H9 (cell line): Measurements from ENCODE around the gene EEF2K. TPM values are rescaled to one million over a fixed set of nuclear protein-coding genes. Genes with fewer than 3 reads are reported as not detected.

ENCODE experiments used
- DNase-seq: peaks from one replicate; pipeline ENCODE4 v3.0.0-alpha.2; 2017
- H2AFZ ChIP-seq: one replicate; pipeline ENCODE4 v1.6.1; 2013; ENCODE audit warnings: mild to moderate bottlenecking, low read length, control low read depth, moderate library complexity
- H2AK5ac ChIP-seq: 2 replicates; pipeline ENCODE4 v1.6.1; 2013; ENCODE audit warnings: low read length, control low read depth, mixed read lengths; ENCODE audit not compliant: insufficient read length
- H2BK120ac ChIP-seq: one replicate; pipeline ENCODE4 v1.6.1; 2013; ENCODE audit warnings: low read depth, mild to moderate bottlenecking, low read length, control low read depth, inconsistent platforms; ENCODE audit not compliant: poor library complexity, severe bottlenecking
- H2BK12ac ChIP-seq: 2 replicates; pipeline ENCODE4 v1.6.1; 2013; ENCODE audit warnings: low read length, control low read depth, mixed read lengths, low read depth; ENCODE audit not compliant: insufficient read length
- H2BK15ac ChIP-seq: 2 replicates; pipeline ENCODE4 v1.6.1; 2013; ENCODE audit warnings: low read depth, low read length, control low read depth
- H2BK20ac ChIP-seq: one replicate; pipeline ENCODE4 v1.6.1; 2013; ENCODE audit warnings: low read depth, mild to moderate bottlenecking, low read length, control low read depth, inconsistent platforms; ENCODE audit not compliant: poor library complexity, severe bottlenecking
- H2BK5ac ChIP-seq: 2 replicates; pipeline ENCODE4 v1.6.1; 2013; ENCODE audit warnings: low read length, control low read depth, mixed read lengths; ENCODE audit not compliant: insufficient read length
- H3K14ac ChIP-seq: 2 replicates; pipeline ENCODE4 v1.6.1; 2013; ENCODE audit warnings: low read length, control low read depth; ENCODE audit not compliant: insufficient read depth
- H3K18ac ChIP-seq: 2 replicates; pipeline ENCODE4 v1.6.1; 2013; ENCODE audit warnings: low read depth, mild to moderate bottlenecking, mixed read lengths, low read length, control low read depth; ENCODE audit not compliant: insufficient read length
- H3K23ac ChIP-seq: 2 replicates; pipeline ENCODE4 v1.6.1; 2013; ENCODE audit warnings: low read length, control low read depth, mixed read lengths, low read depth; ENCODE audit not compliant: insufficient read length
- H3K23me2 ChIP-seq: 2 replicates; pipeline ENCODE4 v1.6.1; 2013; ENCODE audit warnings: low read depth, mild to moderate bottlenecking, mixed read lengths, low read length, control low read depth; ENCODE audit not compliant: insufficient read length, poor library complexity, severe bottlenecking
- H3K27ac ChIP-seq: 2 replicates; pipeline ENCODE4 v1.5.1; 2013; ENCODE audit warnings: low read length, control low read depth, mixed read lengths, low read depth; ENCODE audit not compliant: insufficient read length
- H3K27me3 ChIP-seq: 2 replicates; pipeline ENCODE4 v1.6.1; 2013; ENCODE audit warnings: low read length, control low read depth, inconsistent platforms; ENCODE audit not compliant: insufficient read depth
- H3K4ac ChIP-seq: 2 replicates; pipeline ENCODE4 v1.6.1; 2013; ENCODE audit warnings: low read depth, mild to moderate bottlenecking, control low read depth, inconsistent platforms, low read length, moderate library complexity
- H3K4me1 ChIP-seq: 2 replicates; pipeline ENCODE4 v1.6.1; 2013; ENCODE audit warnings: low read length, control low read depth, inconsistent platforms; ENCODE audit not compliant: insufficient read depth
- H3K4me2 ChIP-seq: 2 replicates; pipeline ENCODE4 v1.6.1; 2013; ENCODE audit warnings: low read length, control low read depth, mixed read lengths; ENCODE audit not compliant: insufficient read length, insufficient read depth
- H3K56ac ChIP-seq: 2 replicates; pipeline ENCODE4 v1.6.1; 2013; ENCODE audit warnings: low read depth, mild to moderate bottlenecking, mixed read lengths, low read length, control low read depth; ENCODE audit not compliant: insufficient read length
- H3K79me1 ChIP-seq: 2 replicates; pipeline ENCODE4 v1.6.1; 2013; ENCODE audit warnings: low read depth, mild to moderate bottlenecking, moderate library complexity, low read length, control low read depth, inconsistent platforms; ENCODE audit not compliant: insufficient read depth, poor library complexity, severe bottlenecking
- H3K79me2 ChIP-seq: 2 replicates; pipeline ENCODE4 v1.6.1; 2013; ENCODE audit warnings: low read length, control low read depth, inconsistent platforms; ENCODE audit not compliant: insufficient read depth
- H3K9ac ChIP-seq: 2 replicates; pipeline ENCODE4 v1.6.1; 2013; ENCODE audit warnings: low read length, control low read depth, mixed read lengths; ENCODE audit not compliant: insufficient read length; ENCODE audit errors: extremely low read depth
- H3K9me3 ChIP-seq: one replicate; pipeline ENCODE4 v1.6.1; 2013; ENCODE audit warnings: low read depth, low read length, inconsistent platforms; ENCODE audit not compliant: control insufficient read depth
- H3T11ph ChIP-seq: one replicate; pipeline ENCODE4 v1.6.1; 2013; ENCODE audit warnings: mild to moderate bottlenecking, low read length, control low read depth, inconsistent platforms
- H4K20me1 ChIP-seq: one replicate; pipeline ENCODE4 v1.6.1; 2013; ENCODE audit not compliant: control insufficient read depth, insufficient read length, insufficient read depth
- H4K5ac ChIP-seq: 2 replicates; pipeline ENCODE4 v1.6.1; 2013; ENCODE audit warnings: low read depth, mild to moderate bottlenecking, mixed read lengths, low read length, control low read depth; ENCODE audit not compliant: insufficient read length
- H4K8ac ChIP-seq: replicated peaks from 2 replicates; pipeline ENCODE4 v1.6.1; 2013; ENCODE audit warnings: low read length, control low read depth, mixed read lengths, low read depth; ENCODE audit not compliant: insufficient read length
- H4K91ac ChIP-seq: 2 replicates; pipeline ENCODE4 v1.6.1; 2013; ENCODE audit warnings: low read depth, mild to moderate bottlenecking, moderate library complexity, mixed read lengths, low read length, control low read depth; ENCODE audit not compliant: insufficient read length
- H3K27ac Mint-ChIP-seq, 3 experiments: 2 replicates in 2 of 3; 3 replicates in 1 of 3; pipeline ENCODE4 v1.8.0; 2020 to 2021; ENCODE audit warnings: mixed read lengths in 3 of 3, mild to moderate bottlenecking in 1 of 3, moderate library complexity in 1 of 3
- H3K27me3 Mint-ChIP-seq: 2 replicates; pipeline ENCODE4 v1.8.0; 2021; ENCODE audit warnings: low read depth, mild to moderate bottlenecking, moderate library complexity, mixed read lengths
- H3K36me3 Mint-ChIP-seq, 3 experiments: 2 replicates in 2 of 3; 3 replicates in 1 of 3; pipeline ENCODE4 v1.8.0; 2020 to 2021; ENCODE audit warnings: low read depth in 3 of 3, mixed read lengths in 3 of 3; ENCODE audit not compliant: insufficient read depth in 1 of 3
- H3K4me1 Mint-ChIP-seq, 2 experiments: 2 replicates each; pipeline ENCODE4 v1.8.0; 2020; ENCODE audit warnings: mixed read lengths in 2 of 2
- H3K4me3 Mint-ChIP-seq, 2 experiments: 2 replicates in 1 of 2; 3 replicates in 1 of 2; pipeline ENCODE4 v1.8.0; 2020 to 2021; ENCODE audit warnings: mild to moderate bottlenecking in 2 of 2, mixed read lengths in 2 of 2, moderate library complexity in 1 of 2
- H3K9me3 Mint-ChIP-seq, 2 experiments: 2 replicates in 1 of 2; 3 replicates in 1 of 2; pipeline ENCODE4 v1.8.0; 2020; ENCODE audit warnings: mild to moderate bottlenecking in 2 of 2, mixed read lengths in 2 of 2, moderate library complexity in 1 of 2
- CTCF ChIP-seq: fragments of 200-600 bp; sonication (generic); conservative IDR thresholded peaks from 3 replicates; pipeline ENCODE4 v1.8.0; 2021; ENCODE audit warnings: antibody characterized with exemption, mild to moderate bottlenecking
- WGBS: extraction: QIAGEN DNeasy Blood & Tissue Kit; methylation state at CpG from one replicate; pipeline ENCODE4 v1.1.7; 2013; ENCODE audit warnings: missing lambda C conversion rate, low lambda C conversion rate, mixed read lengths; ENCODE audit not compliant: insufficient read length; ENCODE audit errors: extremely low coverage; 5-methylcytosine and 5-hydroxymethylcytosine counted together
- total RNA-seq: library from RNA; stranded (reverse); gene quantifications from 2 replicates; pipeline ENCODE4 v1.2.1, GENCODE V29; 2021

EEF2K gene
- total RNA-seq, 1 experiment from 2014 or later = 20.7 TPM

- peak overlapping the region in 2 of 3 experiments; percentile 1 to 73; a peak in 4 of 7 replicates for H3K27ac Mint-ChIP-seq
- WGBS = no CpG with 5 or more reads among the region's 14 CpGs
- H3K4ac ChIP-seq = no peak overlapping the region
Observed at GRCh38 chr16:22232277-22233036, 26.4 kb downstream of the EEF2K start.

More at GRCh38 chr16:22232277-22233036, 26.4 kb downstream of the EEF2K start:
- Histone ChIP-seq H3K27me3 (no peaks in the 10 kb centered on the region), H3K18ac (no peak overlapping the region), H2AK5ac (no peak overlapping the region), H2BK20ac (no peak overlapping the region), H4K91ac (no peak overlapping the region), H3K79me1 (no peaks in the 10 kb centered on the region), H2BK120ac (no peak overlapping the region), H2BK12ac (no peak overlapping the region), H2BK5ac (no peak overlapping the region), H4K8ac (no peak overlapping the region), H3K4me2 (no peak overlapping the region), H3K27ac (no peak overlapping the region), H4K5ac (no peak overlapping the region), H3K56ac (no peak overlapping the region), H2AFZ (no peak overlapping the region), H3K79me2 (no peaks in the 10 kb centered on the region), H3K14ac (no peak overlapping the region), H3K4me1 (no peaks in the 10 kb centered on the region), H3K23ac (no peak overlapping the region), H3K9ac (no peak overlapping the region), H3K23me2 (no peaks in the 10 kb centered on the region), H3T11ph (no peak overlapping the region), H3K9me3 (no peaks in the 10 kb centered on the region), H4K20me1 (no peaks in the 10 kb centered on the region), H2BK15ac (no peak overlapping the region)
- Mint-ChIP-seq H3K36me3 (peaks cover 4 to 31% (median 11%) of the 10 kb centered on the region in 3 experiments; a peak in 6 of 7 replicates), H3K27me3 (no peaks in the 10 kb centered on the region), H3K9me3 (no peaks in the 10 kb centered on the region), H3K4me1 (peaks cover 0 to 2% of the 10 kb centered on the region in 2 experiments; a peak in 1 of 4 replicates), H3K4me3 (no peak overlapping the region)
- DNase-seq = no peak
- no peak for TF ChIP-seq CTCF
